Activated CD4-positive, alpha-beta T cell treated with anti-CD3 and anti-CD28 coated beads, Interleukin-2, Interleukin-4, amounts not matched to agents 100 ng/mL and 50 ng/mL, durations not matched to agents 16 hours and 8 hours (primary cell): ENCODE data around the gene CREB5.

ENCODE experiments used
- DNase-seq: peaks from one replicate; pipeline ENCODE4 v3.0.0-alpha.2; 2020; ENCODE audit warnings: low spot score

Gene CREB5

DNA sequence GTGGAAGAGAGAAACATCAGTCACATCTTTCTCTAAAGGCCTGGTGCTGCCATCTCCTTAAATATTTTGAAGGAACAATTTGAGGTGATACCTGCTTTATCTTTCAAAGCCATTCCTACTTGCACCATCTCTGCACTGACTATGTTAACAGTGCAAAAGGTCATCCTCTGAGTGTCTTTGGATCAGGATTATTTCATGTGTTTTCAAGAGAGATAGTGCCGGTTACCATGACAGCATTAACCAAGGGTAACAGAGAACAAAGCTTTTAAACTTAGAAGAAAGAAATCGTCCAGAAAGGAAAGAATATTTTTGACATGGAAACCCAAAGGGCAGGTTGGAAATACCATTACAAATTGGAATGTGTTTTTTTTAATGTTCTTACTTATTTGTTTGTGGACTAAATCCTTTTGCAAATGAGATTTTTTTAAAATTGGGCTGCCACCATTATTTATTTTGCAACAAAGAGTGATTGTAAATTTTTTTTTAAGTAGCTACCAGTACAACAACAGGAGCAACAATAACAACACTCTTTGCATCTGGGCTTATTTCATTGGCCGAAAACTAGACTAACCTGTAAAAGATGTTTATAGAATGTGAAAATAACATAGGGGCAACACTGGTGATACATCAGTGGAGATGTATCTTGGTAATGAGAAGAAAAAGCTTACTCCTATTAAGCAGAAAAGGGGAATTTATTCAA is 234.2 kb downstream of the CREB5 start:
- no peak for DNase-seq

DNA sequence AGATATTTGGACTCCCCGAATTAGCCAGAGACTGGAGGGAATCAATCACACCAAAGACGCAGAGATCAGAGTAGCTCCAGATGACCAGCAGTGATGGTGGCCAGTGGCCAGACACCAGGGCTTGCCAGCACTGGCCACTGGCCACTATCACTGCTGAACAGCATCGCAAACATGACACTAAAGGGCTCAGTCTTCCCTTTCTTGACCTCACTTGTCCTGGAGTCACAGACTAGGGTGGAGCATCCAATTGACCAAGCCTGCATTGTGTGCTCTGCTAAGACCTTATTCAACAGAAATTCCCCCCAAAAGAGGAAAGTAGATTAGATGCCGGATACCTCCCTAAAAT is 234.7 kb downstream of the CREB5 start:
- no peak for DNase-seq

DNA sequence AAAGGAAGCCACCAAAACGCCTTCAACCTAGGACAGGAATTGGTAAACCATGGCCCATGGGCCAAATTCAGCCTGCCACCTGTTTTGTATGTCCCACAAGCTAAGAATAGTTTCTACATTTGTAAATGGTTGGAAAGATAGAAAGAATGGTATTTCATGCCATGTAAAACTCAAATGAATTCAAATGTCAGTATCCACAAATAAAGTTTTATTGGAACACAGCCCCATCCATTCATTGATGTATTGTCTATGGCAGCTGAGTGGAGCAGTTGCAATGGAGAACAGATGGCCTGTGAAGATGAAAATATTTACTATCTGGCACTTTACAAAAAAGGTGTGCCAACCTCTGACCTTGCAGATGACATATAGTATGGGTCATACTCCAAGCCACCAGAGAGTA is 236.9 kb downstream of the CREB5 start:
- no peak for DNase-seq

DNA sequence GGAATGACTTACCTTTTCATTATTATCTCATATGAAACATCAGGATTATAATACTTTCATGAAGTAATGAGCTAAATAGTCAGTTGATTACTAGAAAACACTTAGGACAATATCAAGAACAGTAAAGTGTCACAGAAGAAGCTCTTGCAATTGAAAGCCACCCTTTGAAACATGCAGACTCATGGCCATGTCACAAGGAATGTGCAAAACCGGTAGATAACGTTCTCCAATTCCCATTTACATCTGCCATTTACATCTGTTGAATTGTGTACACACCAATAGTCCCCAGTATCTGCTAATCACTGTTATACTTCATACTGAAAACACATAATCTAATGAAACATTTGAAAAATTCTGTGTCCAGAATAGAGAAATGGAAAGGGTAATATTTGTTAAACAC is 237.5 kb downstream of the CREB5 start:
- DNase-seq: no peak

DNA sequence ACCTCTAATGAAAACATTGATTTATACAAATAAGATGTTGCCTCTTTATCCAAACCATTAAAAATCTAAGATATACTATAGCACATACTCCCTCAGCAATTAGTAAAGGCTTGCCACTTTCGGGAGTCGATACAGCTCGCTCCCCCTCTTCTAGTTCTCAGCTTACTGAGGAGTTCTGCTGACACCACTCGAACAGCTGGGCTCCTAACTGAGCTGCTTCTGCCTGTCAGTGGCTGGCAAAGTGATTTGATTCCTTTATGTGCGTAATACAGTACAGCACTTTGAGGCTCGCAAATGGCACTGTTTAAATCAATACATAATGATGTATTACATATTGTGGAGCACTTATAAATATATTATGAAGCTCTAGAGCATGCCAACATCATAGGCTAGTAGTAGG is 241.8 kb downstream of the CREB5 start:
- no peak for DNase-seq

DNA sequence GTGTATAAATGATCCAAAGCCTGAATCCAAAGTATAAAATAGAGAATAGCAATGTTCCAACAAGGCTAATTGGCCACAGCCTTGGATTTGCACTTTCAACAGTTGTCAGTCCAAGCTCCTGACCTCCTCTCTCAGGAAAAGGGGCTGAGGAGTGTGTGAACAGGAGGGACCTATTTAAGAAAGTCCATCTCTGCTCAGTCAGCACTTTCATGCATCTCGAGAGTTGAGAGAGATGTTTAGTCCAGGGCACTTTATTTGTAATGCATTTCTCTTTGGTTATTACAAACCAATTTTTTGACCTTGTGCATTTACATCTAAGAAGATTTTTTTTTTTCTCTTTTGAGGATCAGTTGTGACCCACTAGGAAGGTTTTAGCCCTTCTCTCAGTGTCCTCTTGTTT is 244.2 kb downstream of the CREB5 start:
- no peak for DNase-seq

DNA sequence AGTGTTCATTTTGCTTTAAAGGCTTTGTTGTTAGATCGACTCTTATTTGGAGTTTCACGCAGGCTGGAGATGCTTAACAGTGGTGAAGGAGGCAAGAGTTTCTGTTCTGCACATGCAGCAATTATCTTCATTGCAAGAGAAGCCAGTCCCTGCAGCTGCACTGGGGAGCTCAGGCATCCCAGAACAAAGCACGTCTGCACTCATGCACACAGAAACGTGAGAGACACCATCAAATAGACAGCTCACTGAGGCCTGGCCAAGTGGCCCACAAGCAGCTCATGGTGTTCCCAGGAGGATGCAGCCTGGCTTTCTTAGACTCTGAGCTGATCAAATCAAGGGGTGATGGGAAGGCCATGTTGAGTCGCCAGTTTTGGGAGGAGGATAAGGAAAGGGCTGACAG is 246.1 kb downstream of the CREB5 start:
- DNase-seq: no peak

DNA sequence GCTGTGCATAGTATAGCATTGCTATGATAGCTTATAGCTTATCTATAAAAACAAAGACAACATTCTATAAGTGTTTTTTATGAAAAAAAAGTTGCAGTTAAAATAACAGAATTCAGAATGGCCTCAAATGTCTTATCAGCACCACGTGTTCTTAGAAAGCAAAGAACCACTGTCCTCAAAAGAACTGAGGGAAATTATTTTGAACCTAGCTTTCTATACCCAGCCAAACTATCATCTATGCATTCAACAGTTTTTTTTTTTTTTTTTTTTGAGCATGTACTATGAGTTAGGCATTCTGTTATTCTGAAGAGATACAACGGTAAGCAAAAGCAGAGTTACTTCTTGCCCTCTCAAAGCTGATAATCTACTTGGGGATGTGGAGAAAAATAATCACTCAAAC is 247.8 kb downstream of the CREB5 start:
- DNase-seq: no peak

DNA sequence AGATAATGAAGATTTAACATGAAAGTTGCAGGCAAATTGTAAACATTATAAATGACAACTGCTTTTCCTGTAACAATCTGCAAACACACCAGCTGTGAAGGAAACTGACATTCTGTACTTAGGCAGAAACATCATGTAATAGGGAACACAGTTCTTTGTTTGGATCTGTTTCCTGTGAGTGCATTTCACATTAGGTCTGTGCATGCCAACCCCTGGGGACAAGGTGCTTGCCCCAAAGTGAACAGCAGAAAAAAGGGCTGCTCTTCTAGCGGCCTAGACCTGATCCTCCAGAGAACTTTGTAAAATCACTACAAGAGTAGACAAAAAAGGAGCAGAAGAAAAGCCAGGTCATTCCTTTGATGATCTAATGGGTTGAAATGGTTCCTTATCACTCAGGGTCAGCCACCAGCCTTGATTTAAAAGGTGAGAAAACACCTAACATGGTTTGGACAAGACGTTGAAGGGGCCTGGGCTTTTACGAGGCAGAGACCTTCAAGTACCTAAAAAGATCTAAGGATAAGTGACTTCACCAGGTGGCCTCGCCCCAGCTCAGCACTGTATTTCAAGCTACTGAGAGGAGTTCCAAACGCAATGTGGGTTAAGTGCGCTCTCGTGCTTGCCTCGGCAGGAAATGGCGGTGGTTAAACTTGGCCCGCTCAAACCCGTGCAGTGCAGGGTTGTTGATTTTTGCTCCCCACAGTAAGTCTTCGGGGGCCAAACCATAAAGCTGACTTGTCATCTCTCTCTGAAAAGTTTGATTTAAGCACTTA is 249.7 kb downstream of the CREB5 start:
- DNase-seq: no peak

DNA sequence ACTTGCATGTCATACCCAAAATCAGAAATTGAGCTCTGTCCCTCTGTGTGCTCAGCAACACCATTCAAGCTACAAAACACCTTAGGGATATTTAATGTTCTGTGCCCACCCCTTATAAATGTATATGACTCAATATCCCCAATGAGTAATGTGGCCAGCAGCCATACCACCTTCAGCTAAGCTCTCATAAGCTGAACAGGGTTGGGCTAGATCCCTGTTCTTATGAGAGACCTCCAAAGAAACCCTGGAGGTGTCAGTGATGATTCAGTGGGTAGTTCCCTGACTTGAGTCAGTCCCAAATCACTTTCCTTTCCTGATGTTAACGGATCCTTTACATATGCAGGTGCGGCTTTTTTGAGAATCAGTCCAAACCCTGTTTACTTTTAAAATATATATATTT is 253.8 kb downstream of the CREB5 start:
- DNase-seq: no peak

DNA sequence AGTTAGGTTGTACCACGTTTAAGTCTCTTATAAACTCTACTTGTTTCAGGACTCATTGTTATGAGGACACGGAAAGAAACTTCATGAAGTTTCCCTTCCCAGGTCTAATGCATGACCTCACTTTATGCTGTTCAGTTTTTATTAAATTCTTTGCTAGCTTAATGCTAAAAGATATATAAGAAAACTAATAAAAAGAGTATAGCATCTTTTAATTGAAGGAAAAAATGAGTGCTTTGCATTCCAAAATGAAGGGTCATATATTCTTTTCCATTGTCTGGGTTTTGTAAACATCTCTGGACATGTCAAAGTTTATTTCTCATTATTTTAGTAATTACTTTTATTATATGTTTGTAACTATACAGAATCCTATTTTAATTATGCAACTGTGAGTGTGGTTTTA is 255.8 kb downstream of the CREB5 start:
- DNase-seq: no peak

DNA sequence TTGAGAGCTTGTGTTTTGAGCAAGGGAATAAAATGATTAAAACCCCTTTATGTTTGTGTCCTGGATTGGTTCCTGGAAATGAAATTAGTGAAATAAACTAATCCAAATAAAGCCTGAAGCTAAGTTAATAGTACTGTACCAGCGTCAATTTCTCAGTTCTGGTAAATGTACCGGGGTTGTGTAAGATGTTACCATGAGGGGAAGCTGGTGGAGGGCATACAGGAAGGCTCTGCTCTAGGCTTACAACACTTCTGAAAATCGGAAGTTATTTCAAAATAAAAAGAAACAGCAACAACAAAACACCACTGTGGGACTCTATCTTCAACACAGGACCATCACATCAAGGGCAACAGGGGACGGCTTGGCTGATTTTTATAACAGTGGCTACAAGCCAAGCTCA is 257.0 kb downstream of the CREB5 start:
- no peak for DNase-seq

DNA sequence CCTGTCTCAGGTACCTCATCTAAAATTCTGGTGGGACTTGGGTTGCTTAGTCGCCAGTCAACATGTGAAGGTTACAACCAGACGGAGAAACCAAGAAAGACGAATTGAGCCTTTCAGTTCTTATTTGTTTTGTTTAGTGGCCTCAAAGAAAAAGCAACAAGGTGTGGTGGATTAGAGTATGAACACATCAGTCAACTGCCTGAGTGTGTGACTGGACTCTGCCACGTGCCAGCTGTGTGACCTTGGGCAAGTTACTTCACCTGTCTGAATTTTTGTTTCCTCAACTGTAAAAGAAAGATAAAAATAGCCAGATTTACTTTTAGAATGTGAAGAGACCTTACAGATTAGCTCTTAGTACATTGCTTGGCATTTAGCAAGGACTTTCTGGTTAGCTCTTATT is 259.2 kb downstream of the CREB5 start:
- no peak for DNase-seq

DNA sequence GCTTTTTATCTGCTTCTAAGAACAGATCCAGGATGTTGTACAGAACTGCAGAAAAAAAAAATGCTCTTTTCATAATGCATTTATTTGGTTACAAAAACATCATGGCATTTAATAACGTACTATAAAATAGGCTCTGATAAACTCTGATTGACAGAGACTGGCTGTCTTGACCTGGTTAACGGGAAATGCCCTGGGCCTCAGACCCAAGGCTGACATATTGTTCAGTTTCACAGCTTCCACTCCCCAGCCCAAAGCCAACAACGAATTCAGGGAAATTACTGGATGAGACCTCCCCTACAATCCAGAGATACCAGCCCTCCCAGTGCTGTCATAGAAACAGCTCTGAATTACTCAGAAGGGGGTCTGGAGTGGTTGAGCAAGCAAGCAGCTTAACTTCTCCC is 260.1 kb downstream of the CREB5 start:
- no peak for DNase-seq

DNA sequence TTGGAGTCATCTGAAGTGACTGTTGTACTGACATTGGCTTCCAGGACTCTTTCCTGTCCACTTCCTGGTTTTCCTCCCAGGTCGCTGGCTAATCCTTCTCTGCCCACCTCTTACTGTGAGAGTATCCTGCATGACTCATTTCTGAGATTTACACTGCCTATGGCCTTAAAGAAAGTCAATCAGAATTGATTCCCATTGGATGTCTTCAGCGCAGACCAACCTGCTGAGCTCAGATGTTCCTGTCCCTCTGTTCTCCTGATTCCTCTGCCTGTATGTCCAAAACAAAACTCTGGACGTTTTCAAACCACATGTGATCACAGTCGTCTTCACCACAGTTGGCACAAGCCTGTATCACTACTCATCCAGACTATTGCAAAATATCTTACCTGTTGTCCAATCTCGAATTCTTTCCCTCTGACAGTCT is 262.1 kb downstream of the CREB5 start:
- DNase-seq: no peak

DNA sequence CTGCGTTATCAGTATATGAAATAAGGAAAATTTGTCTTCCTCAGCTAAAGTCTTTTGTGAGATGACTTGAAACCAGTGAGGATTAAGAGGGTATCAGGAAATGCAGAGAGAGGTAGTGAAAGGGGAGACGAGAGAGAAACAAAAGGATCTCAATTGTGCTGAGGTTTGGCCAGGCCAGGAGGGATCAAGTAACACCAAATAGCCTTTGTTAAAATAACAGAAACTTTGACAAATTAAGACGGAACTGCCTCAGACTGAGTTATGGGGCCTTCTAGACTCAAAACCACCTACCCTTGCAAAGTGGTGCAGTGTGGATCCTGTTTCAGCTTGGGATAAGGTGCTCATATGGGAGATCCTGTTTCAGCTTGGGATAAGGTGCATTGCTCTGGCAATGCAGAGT is 263.1 kb downstream of the CREB5 start:
- DNase-seq: no peak

DNA sequence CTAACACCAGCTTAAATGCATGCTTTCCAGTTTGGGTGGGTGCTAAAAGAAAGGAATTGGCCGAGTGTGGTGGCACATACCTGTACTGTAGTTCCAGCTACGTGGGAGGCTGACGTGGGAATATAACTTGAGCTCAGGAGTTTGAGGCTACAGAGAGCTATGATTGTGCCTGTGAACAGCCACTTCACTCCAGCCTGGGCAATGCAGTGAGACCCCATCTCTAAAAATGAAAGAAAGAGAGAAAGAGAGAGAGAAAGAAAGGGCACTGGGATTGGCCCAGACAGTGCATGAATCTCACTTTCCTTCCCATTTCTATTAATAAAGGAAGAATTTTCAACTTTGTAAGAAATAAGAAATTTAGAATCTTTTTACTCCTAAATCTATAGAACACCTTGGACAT is 265.4 kb downstream of the CREB5 start:
- DNase-seq: no peak

DNA sequence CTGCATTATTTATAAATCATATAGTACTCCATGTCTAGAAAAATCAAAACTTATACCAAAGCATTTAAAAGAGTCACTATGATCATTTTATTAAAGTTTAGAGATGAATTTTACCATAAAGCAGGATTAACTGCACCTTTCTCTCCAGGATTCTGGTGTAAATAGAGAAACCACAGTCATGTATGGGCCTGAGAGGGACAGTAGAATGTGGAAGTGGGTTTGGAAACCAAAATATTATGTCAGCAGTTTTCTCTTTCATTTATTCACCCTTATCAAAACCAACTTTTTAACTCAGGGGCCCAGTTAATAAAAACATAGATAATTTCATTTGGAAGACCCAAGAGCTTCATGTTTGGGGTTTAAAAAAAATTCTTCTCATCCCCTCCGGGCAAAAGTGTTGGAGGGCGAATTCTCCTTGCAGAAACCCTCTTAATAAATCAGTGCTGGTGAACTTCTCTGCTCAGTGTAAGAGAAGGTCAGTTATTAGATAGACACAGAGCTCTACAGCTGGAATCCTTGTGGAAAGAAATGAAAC is 266.2 kb downstream of the CREB5 start:
- DNase-seq: no peak

DNA sequence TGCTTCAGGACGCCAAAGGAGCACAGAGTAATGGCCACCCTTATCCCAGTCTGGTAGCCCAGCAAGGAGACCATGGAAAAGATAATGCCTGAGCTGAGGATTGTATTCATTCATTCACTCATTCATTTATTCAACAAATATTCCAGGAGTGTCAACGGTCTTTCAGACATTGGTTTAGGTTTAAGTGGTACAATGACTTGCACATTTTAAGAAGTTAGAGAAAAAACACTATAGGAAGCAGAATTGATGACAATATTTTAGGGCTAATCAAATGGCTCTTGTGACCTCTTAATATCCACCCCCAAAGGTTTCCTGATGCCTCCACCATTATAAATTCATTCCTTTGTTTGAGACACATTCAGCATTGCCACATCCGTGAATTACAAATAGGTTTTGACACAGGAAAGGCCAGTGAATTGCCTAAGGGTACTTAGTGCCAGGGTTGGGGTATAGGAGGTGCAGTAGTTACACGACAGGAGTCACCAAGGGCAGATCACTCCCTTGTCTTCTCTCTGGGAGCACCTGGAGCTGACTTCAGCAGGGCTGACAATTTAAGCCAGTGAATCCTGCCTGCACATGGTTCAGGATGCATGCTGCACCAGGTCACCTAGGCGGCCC is 269.5 kb downstream of the CREB5 start:
- no peak for DNase-seq

DNA sequence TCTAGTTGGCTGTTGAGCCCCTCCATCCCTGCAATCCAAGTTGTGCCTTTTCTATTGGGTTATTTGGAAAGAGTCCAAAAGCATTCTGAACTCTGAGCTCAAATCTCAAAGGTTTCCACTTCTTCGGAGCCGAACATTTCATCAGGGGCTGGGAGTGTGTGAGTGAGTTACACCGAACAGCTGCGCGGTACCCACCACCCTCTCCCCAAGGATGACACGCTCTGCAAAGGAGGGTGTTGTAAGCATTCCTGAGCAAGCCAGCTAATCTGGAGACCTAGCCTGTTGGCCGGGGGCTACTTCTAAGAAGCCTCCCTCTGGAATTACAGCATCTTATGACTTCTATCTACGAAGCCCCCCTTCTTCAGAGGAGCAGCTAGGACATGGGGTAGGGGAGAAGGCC is 270.5 kb downstream of the CREB5 start:
- DNase-seq: no peak

DNA sequence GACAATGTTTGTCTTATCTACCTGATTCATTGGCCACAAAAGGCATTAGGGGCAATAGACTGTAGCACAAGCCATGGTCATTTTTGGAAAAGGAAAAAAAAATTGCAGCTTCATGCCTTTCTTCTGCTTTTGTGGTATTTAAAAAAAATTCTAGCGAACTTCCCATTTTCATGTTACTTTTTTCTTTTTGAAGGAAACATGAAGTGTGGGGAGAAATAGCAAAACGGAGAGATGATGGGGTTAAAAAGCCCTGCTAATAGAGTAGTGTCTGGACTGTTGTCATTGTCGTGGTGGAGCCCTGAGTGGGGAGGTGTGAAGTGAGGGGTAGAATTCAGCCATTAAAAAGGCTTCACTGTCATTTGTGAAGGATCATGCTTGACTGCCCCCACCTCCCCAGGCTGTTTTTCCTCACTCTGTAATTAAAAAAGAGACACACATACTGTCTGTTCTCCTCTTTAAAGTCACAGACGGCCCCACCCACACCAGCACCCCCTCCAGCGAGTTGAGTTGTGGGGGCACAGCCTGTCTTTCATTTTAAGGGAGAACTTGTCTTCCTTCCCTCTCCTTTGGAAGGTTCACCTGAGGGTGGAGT is 272.4 kb downstream of the CREB5 start:
- no peak for DNase-seq

DNA sequence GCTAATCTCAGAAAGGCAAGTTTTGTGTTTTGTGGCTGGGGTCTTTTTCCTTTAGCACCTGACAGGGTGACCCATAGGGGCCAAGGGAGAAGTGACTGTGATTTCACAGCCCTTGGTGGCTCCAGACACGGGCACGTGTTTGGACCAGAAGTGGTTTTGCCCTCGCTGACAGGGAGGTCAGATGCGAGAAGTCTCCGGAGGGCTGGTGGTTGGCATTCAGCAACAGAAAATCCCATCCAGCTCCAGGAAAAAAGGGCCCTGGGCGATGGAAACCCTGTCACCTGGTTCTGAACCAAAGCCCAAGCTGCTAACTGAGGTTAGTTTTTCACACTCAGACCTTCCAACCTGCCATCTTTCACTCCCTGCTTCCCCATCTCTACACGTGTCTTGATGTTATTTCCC is 272.9 kb downstream of the CREB5 start:
- no peak for DNase-seq
